ENCODE data around the gene GRID2.

DNA sequence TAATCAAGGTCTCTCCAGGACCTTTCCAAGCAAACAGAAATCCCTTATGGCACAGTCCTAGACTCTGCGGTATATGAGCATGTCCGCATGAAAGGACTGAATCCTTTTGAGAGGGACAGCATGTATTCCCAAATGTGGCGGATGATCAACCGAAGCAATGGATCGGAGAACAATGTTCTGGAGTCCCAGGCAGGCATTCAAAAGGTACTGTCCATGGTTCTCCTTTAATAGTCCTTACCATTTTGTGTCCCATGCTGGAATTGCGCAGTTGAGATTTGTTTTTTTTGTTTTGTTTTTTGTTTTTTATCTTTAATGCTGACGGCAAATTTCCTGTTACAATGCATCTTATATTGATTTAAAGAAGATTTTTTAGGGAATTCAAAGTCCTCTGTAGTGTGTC lies 1211.4 kb downstream of the GRID2 start:
- TF ChIP-seq, protein P1, sequence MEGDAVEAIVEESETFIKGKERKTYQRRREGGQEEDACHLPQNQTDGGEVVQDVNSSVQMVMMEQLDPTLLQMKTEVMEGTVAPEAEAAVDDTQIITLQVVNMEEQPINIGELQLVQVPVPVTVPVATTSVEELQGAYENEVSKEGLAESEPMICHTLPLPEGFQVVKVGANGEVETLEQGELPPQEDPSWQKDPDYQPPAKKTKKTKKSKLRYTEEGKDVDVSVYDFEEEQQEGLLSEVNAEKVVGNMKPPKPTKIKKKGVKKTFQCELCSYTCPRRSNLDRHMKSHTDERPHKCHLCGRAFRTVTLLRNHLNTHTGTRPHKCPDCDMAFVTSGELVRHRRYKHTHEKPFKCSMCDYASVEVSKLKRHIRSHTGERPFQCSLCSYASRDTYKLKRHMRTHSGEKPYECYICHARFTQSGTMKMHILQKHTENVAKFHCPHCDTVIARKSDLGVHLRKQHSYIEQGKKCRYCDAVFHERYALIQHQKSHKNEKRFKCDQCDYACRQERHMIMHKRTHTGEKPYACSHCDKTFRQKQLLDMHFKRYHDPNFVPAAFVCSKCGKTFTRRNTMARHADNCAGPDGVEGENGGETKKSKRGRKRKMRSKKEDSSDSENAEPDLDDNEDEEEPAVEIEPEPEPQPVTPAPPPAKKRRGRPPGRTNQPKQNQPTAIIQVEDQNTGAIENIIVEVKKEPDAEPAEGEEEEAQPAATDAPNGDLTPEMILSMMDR (IDR thresholded peaks at IDR 0.05; ENCODE audit: poor library complexity, severe bottlenecking) = no peak
- TF ChIP-seq RAD21 (conservative IDR thresholded peaks at IDR 0.05) = no peak

All from neural cell (in vitro differentiated cells).